Left ventricle myocardium inferior (tissue), 1 donor: Measurements from ENCODE around the gene NCOA1. TPM values are rescaled to one million over a fixed set of nuclear protein-coding genes. Genes with fewer than 3 reads are reported as not detected.

ENCODE experiments used
- DNase-seq: peaks from one replicate; pipeline ENCODE4 v3.0.0-alpha.2; 2020
- H3K27ac ChIP-seq: fragments of 200-600 bp; replicated peaks from 2 replicates; pipeline ENCODE4 v1.8.0; 2021
- H3K27me3 ChIP-seq: fragments of 200-600 bp; 2 replicates; pipeline ENCODE4 v1.8.0; 2021; ENCODE audit warnings: low read depth
- H3K36me3 ChIP-seq: fragments of 200-600 bp; 2 replicates; pipeline ENCODE4 v1.8.0; 2021
- H3K4me1 ChIP-seq: fragments of 200-600 bp; 2 replicates; pipeline ENCODE4 v1.8.0; 2021
- H3K4me3 ChIP-seq: fragments of 200-600 bp; 2 replicates; pipeline ENCODE4 v1.8.0; 2021; ENCODE audit warnings: mild to moderate bottlenecking, moderate library complexity
- H3K9me3 ChIP-seq: fragments of 200-600 bp; replicated peaks from 2 replicates; pipeline ENCODE4 v1.8.0; 2021
- intact Hi-C: fragments of 100-400 bp; cut with micrococcal nuclease; formaldehyde crosslinking; loops from one replicate; pipeline ENCODE4 v1.11.0; 2022
- total RNA-seq: library from RNA; stranded (reverse); fragmentation: NEBNext Ultra II Directional; extraction: Animal tissue kit (Norgen Biotek cat#: 25700); gene quantifications from one replicate; pipeline ENCODE4 v1.2.1, GENCODE V29; 2021
- TF ChIP-seq, protein P1 (sequence below): fragments of 200-600 bp; IDR thresholded peaks from 2 replicates; pipeline ENCODE4 v1.8.0; 2021; ENCODE audit warnings: antibody characterized with exemption, mild to moderate bottlenecking, borderline replicate concordance
- donor health status: DM: no; HTN: yes; CAD: no; lungs with severe emphysema.

NCOA1 gene
- total RNA-seq, 1 donor from 2014 or later: 26.9 TPM

DNA sequence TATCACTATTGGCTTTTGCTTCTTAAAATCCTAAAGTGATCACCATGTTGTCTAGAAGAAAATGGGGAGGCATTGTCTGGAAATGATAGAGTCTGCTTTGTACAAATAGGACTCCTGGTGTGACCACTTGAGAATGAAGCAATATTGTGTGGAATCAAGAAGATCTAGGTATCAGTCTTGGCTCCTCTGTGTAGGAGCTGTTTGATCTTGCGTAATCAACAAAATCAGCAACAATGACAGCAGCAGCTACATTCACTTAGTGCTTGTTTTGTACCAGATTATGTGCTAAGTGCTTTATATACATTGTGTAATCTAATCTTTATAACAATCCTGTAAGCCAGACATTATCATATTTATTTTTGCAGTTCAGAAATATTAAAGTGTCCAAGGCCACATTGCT is 17.8 kb downstream of the NCOA1 start:
- no peaks in the 10 kb centered on the region for H3K27me3 ChIP-seq
- H3K27ac ChIP-seq: no peak overlapping the region
- intact Hi-C loops: no loop called here
- H3K4me3 ChIP-seq: no peak overlapping the region
- TF ChIP-seq, protein P1, sequence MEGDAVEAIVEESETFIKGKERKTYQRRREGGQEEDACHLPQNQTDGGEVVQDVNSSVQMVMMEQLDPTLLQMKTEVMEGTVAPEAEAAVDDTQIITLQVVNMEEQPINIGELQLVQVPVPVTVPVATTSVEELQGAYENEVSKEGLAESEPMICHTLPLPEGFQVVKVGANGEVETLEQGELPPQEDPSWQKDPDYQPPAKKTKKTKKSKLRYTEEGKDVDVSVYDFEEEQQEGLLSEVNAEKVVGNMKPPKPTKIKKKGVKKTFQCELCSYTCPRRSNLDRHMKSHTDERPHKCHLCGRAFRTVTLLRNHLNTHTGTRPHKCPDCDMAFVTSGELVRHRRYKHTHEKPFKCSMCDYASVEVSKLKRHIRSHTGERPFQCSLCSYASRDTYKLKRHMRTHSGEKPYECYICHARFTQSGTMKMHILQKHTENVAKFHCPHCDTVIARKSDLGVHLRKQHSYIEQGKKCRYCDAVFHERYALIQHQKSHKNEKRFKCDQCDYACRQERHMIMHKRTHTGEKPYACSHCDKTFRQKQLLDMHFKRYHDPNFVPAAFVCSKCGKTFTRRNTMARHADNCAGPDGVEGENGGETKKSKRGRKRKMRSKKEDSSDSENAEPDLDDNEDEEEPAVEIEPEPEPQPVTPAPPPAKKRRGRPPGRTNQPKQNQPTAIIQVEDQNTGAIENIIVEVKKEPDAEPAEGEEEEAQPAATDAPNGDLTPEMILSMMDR: no peak
- DNase-seq: no peak
- peaks cover 87% of the 10 kb centered on the region for H3K4me1 ChIP-seq
- no peaks in the 10 kb centered on the region for H3K9me3 ChIP-seq
- H3K36me3 ChIP-seq: no peaks in the 10 kb centered on the region

DNA sequence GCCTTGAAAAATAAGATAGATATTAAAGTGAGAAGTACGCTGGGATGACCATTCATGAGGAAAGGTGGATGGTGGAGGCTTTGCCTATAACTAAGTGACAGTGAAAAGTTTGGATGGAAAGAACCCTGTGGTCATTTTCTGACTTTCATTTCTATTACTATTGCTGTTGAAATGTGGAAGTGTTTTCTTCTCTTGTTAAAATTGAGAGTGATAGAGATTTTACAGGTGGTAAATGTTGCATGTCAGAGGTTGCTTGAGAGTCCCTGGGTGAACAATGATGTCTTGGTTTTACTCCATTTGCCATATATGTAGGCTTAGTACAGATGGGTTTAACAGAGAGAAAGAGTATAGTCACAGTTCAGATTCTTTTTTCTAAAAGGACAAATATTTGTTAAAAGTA is 18.4 kb downstream of the NCOA1 start:
- H3K36me3 ChIP-seq: no peaks in the 10 kb centered on the region
- no peak overlapping the region for H3K27ac ChIP-seq
- no peaks in the 10 kb centered on the region for H3K27me3 ChIP-seq
- intact Hi-C loops: no loop called here
- no peak for DNase-seq
- H3K9me3 ChIP-seq: no peaks in the 10 kb centered on the region
- TF ChIP-seq, protein P1: no peak
- H3K4me1 ChIP-seq: peaks cover 89% of the 10 kb centered on the region
- H3K4me3 ChIP-seq: no peak overlapping the region

GRCh38 chr2:24509840-24510239 is 18.8 kb downstream of the NCOA1 start:
- Histone ChIP-seq H3K27ac (no peak overlapping the region), H3K27me3 (no peaks in the 10 kb centered on the region), H3K4me1 (peaks cover 91% of the 10 kb centered on the region), H3K9me3 (no peaks in the 10 kb centered on the region), H3K36me3 (no peaks in the 10 kb centered on the region), H3K4me3 (no peak overlapping the region)
- intact Hi-C loops: no loop called here
- no peak for DNase-seq
- TF ChIP-seq, protein P1: no peak

DNA sequence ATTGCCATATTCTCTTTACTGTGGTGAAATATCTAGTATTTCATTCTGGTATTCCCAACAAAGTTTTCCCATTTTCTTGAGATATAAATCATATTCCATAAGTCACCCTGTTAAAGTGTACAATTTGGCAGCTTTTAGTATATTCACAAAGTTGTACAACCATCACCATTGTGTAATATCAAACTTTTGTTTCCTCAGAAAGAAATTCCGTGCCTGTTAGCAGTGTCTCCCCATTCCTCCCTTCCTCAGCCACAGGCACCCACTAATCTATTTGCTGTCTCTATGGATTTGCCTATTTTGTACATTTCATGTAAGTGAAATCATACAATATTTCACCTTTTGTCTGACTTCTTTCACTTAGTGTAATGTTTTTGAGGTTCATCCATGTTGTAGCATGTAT is 19.7 kb downstream of the NCOA1 start:
- Histone ChIP-seq H3K27ac (no peak overlapping the region), H3K27me3 (no peaks in the 10 kb centered on the region), H3K9me3 (no peaks in the 10 kb centered on the region), H3K36me3 (no peaks in the 10 kb centered on the region), H3K4me3 (no peak overlapping the region), H3K4me1 (peaks cover 94% of the 10 kb centered on the region)
- DNase-seq: no peak
- TF ChIP-seq, protein P1: no peak
- intact Hi-C loops: no loop called here

DNA sequence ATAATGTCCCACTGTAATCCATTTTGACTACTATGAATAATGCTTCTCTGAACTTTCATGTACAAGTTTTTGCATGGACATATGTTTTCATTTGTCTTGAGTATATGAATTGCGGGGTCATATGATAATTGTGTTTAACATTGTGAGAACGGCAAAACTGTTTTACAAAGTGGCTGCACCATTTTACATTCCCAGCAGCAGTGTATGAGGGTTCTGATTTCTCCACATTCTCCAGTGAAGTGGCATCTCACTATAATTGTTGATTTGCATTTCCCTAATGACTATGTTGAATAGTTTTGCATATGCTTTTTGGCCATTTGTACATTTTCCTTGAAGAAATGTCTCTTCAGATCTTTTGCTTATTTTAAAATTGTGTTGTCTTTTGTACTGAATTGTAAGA is 20.1 kb downstream of the NCOA1 start:
- no peak overlapping the region for H3K4me3 ChIP-seq
- intact Hi-C loops: no loop called here
- TF ChIP-seq, protein P1: no peak
- no peaks in the 10 kb centered on the region for H3K27me3 ChIP-seq
- peaks cover 91% of the 10 kb centered on the region for H3K4me1 ChIP-seq
- H3K36me3 ChIP-seq: no peaks in the 10 kb centered on the region
- DNase-seq: no peak
- peak overlapping the region; percentile 63 for H3K27ac ChIP-seq
- H3K9me3 ChIP-seq: no peaks in the 10 kb centered on the region

GRCh38 chr2:24511894-24512293 is 20.8 kb downstream of the NCOA1 start:
- peak overlapping the region; percentile 20 for H3K4me3 ChIP-seq

More at GRCh38 chr2:24511894-24512293, 20.8 kb downstream of the NCOA1 start:
- TF ChIP-seq, protein P1: no peak
- Histone ChIP-seq H3K4me1 (peaks cover 84% of the 10 kb centered on the region), H3K27ac (peak overlapping the region; percentile 63), H3K27me3 (no peaks in the 10 kb centered on the region), H3K36me3 (no peaks in the 10 kb centered on the region), H3K9me3 (no peaks in the 10 kb centered on the region)
- DNase-seq: no peak
- intact Hi-C loops: no loop called here
